Astrocyte (in vitro differentiated cells and primary cell): ENCODE measurements around the gene DYTN. TPM values are rescaled to one million over a fixed set of nuclear protein-coding genes. Genes with fewer than 3 reads are reported as not detected.

Source experiments
- DNase-seq: peaks from one replicate; pipeline ENCODE4 v3.0.0-alpha.2; 2010; ENCODE audit warnings: low read depth
- FAIRE-seq: peaks from 2 replicates; lab custom pipeline; 2011; peaks lifted over from hg19 to GRCh38; lab: Jason Lieb, UNC
- H2AFZ ChIP-seq: 2 replicates; pipeline ENCODE4 v1.6.0; 2012; ENCODE audit warnings: low read depth, low read length, inconsistent platforms
- H3K27ac ChIP-seq: 2 replicates; pipeline ENCODE4 v1.5.1; 2011; ENCODE audit warnings: low read depth, low read length, inconsistent platforms
- H3K27me3 ChIP-seq: 2 replicates; pipeline ENCODE4 v1.6.0; 2011; ENCODE audit warnings: low read length, inconsistent platforms; ENCODE audit not compliant: insufficient read depth
- H3K36me3 ChIP-seq: 2 replicates; pipeline ENCODE4 v1.5.1; 2011; ENCODE audit warnings: low read length, inconsistent platforms; ENCODE audit not compliant: insufficient read depth
- H3K4me1 ChIP-seq: 2 replicates; pipeline ENCODE4 v1.5.1; 2011; ENCODE audit warnings: low read length, inconsistent platforms; ENCODE audit not compliant: insufficient read depth
- H3K4me2 ChIP-seq: 2 replicates; pipeline ENCODE4 v1.6.0; 2012; ENCODE audit warnings: low read length, inconsistent platforms
- H3K4me3 ChIP-seq: 2 replicates; pipeline ENCODE4 v1.5.1; 2011; ENCODE audit warnings: low read depth, mild to moderate bottlenecking, low read length, inconsistent platforms; ENCODE audit not compliant: insufficient read depth
- H3K79me2 ChIP-seq: 2 replicates; pipeline ENCODE4 v1.6.0; 2012; ENCODE audit warnings: mild to moderate bottlenecking, low read length, inconsistent platforms; ENCODE audit not compliant: insufficient read depth
- H3K9ac ChIP-seq: 2 replicates; pipeline ENCODE4 v1.6.0; 2012; ENCODE audit warnings: mild to moderate bottlenecking, low read length, inconsistent platforms
- H3K9me3 ChIP-seq: 2 replicates; pipeline ENCODE4 v1.5.1; 2012; ENCODE audit warnings: low read depth, mild to moderate bottlenecking, low read length, inconsistent platforms; ENCODE audit not compliant: insufficient read depth
- H4K20me1 ChIP-seq: 2 replicates; pipeline ENCODE4 v1.6.0; 2012; ENCODE audit warnings: low read length, inconsistent platforms; ENCODE audit not compliant: insufficient read depth
- H3K27ac Mint-ChIP-seq: one replicate; pipeline ENCODE4 v1.8.0; 2021; ENCODE audit warnings: mild to moderate bottlenecking, mixed read lengths; ENCODE audit not compliant: unreplicated experiment
- H3K27me3 Mint-ChIP-seq: one replicate; pipeline ENCODE4 v1.8.0; 2021; ENCODE audit warnings: low read depth, mixed read lengths; ENCODE audit not compliant: unreplicated experiment
- H3K36me3 Mint-ChIP-seq: one replicate; pipeline ENCODE4 v1.8.0; 2021; ENCODE audit warnings: low read depth, mixed read lengths; ENCODE audit not compliant: unreplicated experiment
- H3K4me1 Mint-ChIP-seq: one replicate; pipeline ENCODE4 v1.8.0; 2021; ENCODE audit warnings: low read depth, mixed read lengths; ENCODE audit not compliant: unreplicated experiment
- H3K4me3 Mint-ChIP-seq: one replicate; pipeline ENCODE4 v1.8.0; 2021; ENCODE audit warnings: mild to moderate bottlenecking, moderate library complexity, mixed read lengths; ENCODE audit not compliant: unreplicated experiment
- H3K9me3 Mint-ChIP-seq: one replicate; pipeline ENCODE4 v1.8.0; 2021; ENCODE audit warnings: mild to moderate bottlenecking, mixed read lengths; ENCODE audit not compliant: unreplicated experiment
- CTCF ChIP-seq: IDR thresholded peaks from 2 replicates; pipeline ENCODE4 v1.5.1; 2011; ENCODE audit warnings: low read depth, mild to moderate bottlenecking, inconsistent platforms, low read length, moderate library complexity; ENCODE audit not compliant: insufficient read depth
- EZH2 ChIP-seq: IDR thresholded peaks from 2 replicates; pipeline ENCODE4 v1.6.1; 2012; ENCODE audit warnings: mild to moderate bottlenecking, low read length, inconsistent platforms; ENCODE audit not compliant: insufficient read depth
- total RNA-seq: library from RNA; stranded (reverse); gene quantifications from 2 replicates; pipeline ENCODE4 v1.2.1, GENCODE V29; 2021

The DYTN gene
- total RNA-seq, 1 donor from 2014 or later: not detected

- Mint-ChIP-seq H3K4me1 (no peaks in the 10 kb centered on the region), H3K36me3 (no peaks in the 10 kb centered on the region), H3K27me3 (peaks cover 6% of the 10 kb centered on the region), H3K9me3 (no peaks in the 10 kb centered on the region), H3K27ac (no peak overlapping the region), H3K4me3 (no peak overlapping the region)
- H3K9me3 ChIP-seq: no peaks in the 10 kb centered on the region
- no peaks in the 10 kb centered on the region for H3K4me1 ChIP-seq
- H3K4me3 ChIP-seq: no peak overlapping the region
- DNase-seq (no peak), FAIRE-seq (no peak)
- no peaks in the 10 kb centered on the region for H3K36me3 ChIP-seq
- no peak overlapping the region for H2AFZ ChIP-seq
- no peaks in the 10 kb centered on the region for H4K20me1 ChIP-seq
- no peak overlapping the region for H3K27ac ChIP-seq
- no peak for TF ChIP-seq EZH2
- no peak for TF ChIP-seq CTCF
- no peaks in the 10 kb centered on the region for H3K79me2 ChIP-seq
- H3K27me3 ChIP-seq: peaks cover 2% of the 10 kb centered on the region
- no peak overlapping the region for H3K9ac ChIP-seq
- no peak overlapping the region for H3K4me2 ChIP-seq
These were observed 52.9 kb downstream of the DYTN start for GRCh38 chr2:206665251-206665650.

- H3K27me3 ChIP-seq: peaks cover 2% of the 10 kb centered on the region
- H3K9me3 Mint-ChIP-seq: peaks cover 2% of the 10 kb centered on the region
These were observed 61.1 kb downstream of the DYTN start for GRCh38 chr2:206657087-206657486.

More at GRCh38 chr2:206657087-206657486, 61.1 kb downstream of the DYTN start:
- H3K4me3 ChIP-seq: no peak overlapping the region
- H3K27ac Mint-ChIP-seq: no peak overlapping the region
- H3K4me1 Mint-ChIP-seq: no peaks in the 10 kb centered on the region
- no peak overlapping the region for H2AFZ ChIP-seq
- peaks cover 2% of the 10 kb centered on the region for H3K36me3 Mint-ChIP-seq
- DNase-seq (no peak), FAIRE-seq (no peak)
- no peak overlapping the region for H3K27ac ChIP-seq
- H3K4me3 Mint-ChIP-seq: no peak overlapping the region
- no peaks in the 10 kb centered on the region for H3K36me3 ChIP-seq
- H3K9ac ChIP-seq: no peak overlapping the region
- no peaks in the 10 kb centered on the region for H3K27me3 Mint-ChIP-seq
- H4K20me1 ChIP-seq: no peaks in the 10 kb centered on the region
- TF ChIP-seq EZH2 (no peak), CTCF (no peak)
- no peaks in the 10 kb centered on the region for H3K4me1 ChIP-seq
- no peaks in the 10 kb centered on the region for H3K79me2 ChIP-seq
- no peaks in the 10 kb centered on the region for H3K9me3 ChIP-seq
- no peak overlapping the region for H3K4me2 ChIP-seq
